ENCODE data around the gene CCDC92. TPM values are rescaled to one million over a fixed set of nuclear protein-coding genes. Genes with fewer than 3 reads are reported as not detected.
A peak's percentile ranks its signal among the peaks of the same experiment; 100 is the strongest.

Gene CCDC92
- total and polyA plus RNA-seq, 2 of the 8 experiments (the other 6 are each of a cell fraction or from before 2014, with no cell fraction given), result 0.43 to 0.51 TPM

- Histone ChIP-seq H4K8ac (ENCODE audit: extremely low read depth, insufficient read depth, low read length) (no peak overlapping the region), H2BK15ac (ENCODE audit: low read length) (no peak overlapping the region), H2BK12ac (ENCODE audit: low read depth, low read length) (no peak overlapping the region), H3K9me3 (ENCODE audit: insufficient read depth in 2 of 2, low read depth in 1 of 2, low read length in 1 of 2) (no peaks in the 10 kb centered on the region), H4K20me1 (replicated peaks in 1 of 2; ENCODE audit: control insufficient read depth in 1 of 2, insufficient read depth in 2 of 2, low read length in 2 of 2) (peaks cover 0 to 2% of the 10 kb centered on the region in 2 experiments), H2AFZ (ENCODE audit: low read length) (no peak overlapping the region), H3K27ac (ENCODE audit: low read depth, low read length) (no peak overlapping the region), H3K27me3 (replicated peaks in 1 of 4; ENCODE audit: control insufficient read depth in 3 of 4, extremely low read depth in 1 of 4, insufficient read depth in 3 of 4, low read length in 3 of 4) (0 out of 7 replicates have a peak, but pooled peaks cover 0 to 3% (median 0%) of the 10 kb centered on the region in 4 experiments), H3K56ac (replicated peaks; ENCODE audit: insufficient read length, low read depth, low read length) (no peak overlapping the region), H2AK5ac (ENCODE audit: low read depth, low read length) (no peak overlapping the region), H3K4me2 (ENCODE audit: insufficient read depth in 1 of 2, low read depth in 2 of 2, low read length in 2 of 2) (no peak overlapping the region), H4K91ac (replicated peaks; ENCODE audit: insufficient read length, low read length) (no peak overlapping the region), H3K9ac (replicated peaks in 1 of 4; ENCODE audit: extremely low read depth in 1 of 4, low read depth in 3 of 4, low read length in 3 of 4) (no peak overlapping the region), H3K23ac (ENCODE audit: insufficient read length) (no peak overlapping the region), H2BK5ac (ENCODE audit: low read depth, low read length) (no peak overlapping the region), H3K4me3 (ENCODE audit: extremely low read depth in 1 of 4, insufficient read depth in 2 of 4, low read depth in 3 of 4, low read length in 4 of 4) (no peak overlapping the region), H3K36me3 (ENCODE audit: control insufficient read depth in 2 of 4, insufficient read depth in 4 of 4, low read length in 3 of 4) (no peaks in the 10 kb centered on the region), H3K14ac (ENCODE audit: insufficient read length) (no peak overlapping the region), H3K23me2 (ENCODE audit: low read depth, low read length) (no peaks in the 10 kb centered on the region; the same call in 1 of the 2 replicates), H3K4me1 (replicated peaks in 1 of 4; ENCODE audit: control insufficient read depth in 3 of 4, insufficient read depth in 4 of 4, low read length in 3 of 4) (peaks cover 0 to 8% (median 0%) of the 10 kb centered on the region in 4 experiments; a peak in 2 of 7 replicates), H4K5ac (ENCODE audit: insufficient read length, low read depth, low read length) (no peak overlapping the region), H2BK20ac (ENCODE audit: low read length) (no peak overlapping the region), H3K4ac (replicated peaks; ENCODE audit: insufficient read length, low read depth, low read length) (no peak overlapping the region), H3K79me1 (ENCODE audit: low read depth, low read length) (no peaks in the 10 kb centered on the region), H3K18ac (ENCODE audit: extremely low read depth, low read length) (no peak overlapping the region), H3K79me2 (ENCODE audit: control insufficient read depth in 1 of 2, insufficient read depth in 2 of 2, low read length in 2 of 2) (no peaks in the 10 kb centered on the region), H2BK120ac (replicated peaks; ENCODE audit: low read depth, low read length) (no peak overlapping the region)
- 90% methylated on average over 24 of the region's 25 CpGs; no CpG with 5 or more reads in 1 of the 2 experiments for WGBS, 2 experiments (ENCODE audit: extremely low coverage in 1 of 2, insufficient coverage in 1 of 2, insufficient read length in 1 of 2, insufficient replicate concordance in 2 of 2, low coverage in 1 of 2, low lambda C conversion rate in 2 of 2, missing lambda C conversion rate in 1 of 2)
- no peak for FAIRE-seq
- ChIA-PET CTCF (ENCODE audit: partially characterized antibody) (interaction anchor here (0.8 to 4.6 kb wide), 2 partner anchors 19 to 26 kb away, joined by 3 to 23 read pairs; no protein-coding TSS in a partner anchor), POLR2A (ENCODE audit: partially characterized antibody) (interaction anchor here (0.7 kb wide), 1 partner anchor 49 kb away, joined by 3 read pairs; no protein-coding TSS in a partner anchor)
- no peak for DNase-seq (ENCODE audit: low read depth in 1 of 2, low spot score in 2 of 2)
- TF ChIP-seq YY1 (IDR thresholded peaks at IDR 0.05; ENCODE audit: low read depth, low read length) (0 out of 2 replicates have a peak, but pooled peaks have one; percentile 15), FOSL1 (IDR thresholded peaks at IDR 0.05; ENCODE audit: insufficient read depth, low read depth, low read length) (no peak)
These were observed 59.9 kb downstream of the CCDC92 start for GRCh38 chr12:123912415-123913380.
